Stimulated activated CD4-positive, alpha-beta T cell treated with anti-CD3 and anti-CD28 coated beads, Interleukin-2, amount 100 ng/mL, for 4 hours (primary cell): ENCODE data around the gene DDX52.
A peak's percentile ranks its signal among the peaks of the same experiment; 100 is the strongest.
"Not testable (repeated sequence)": the region's sequence is repeated elsewhere in the genome, so short reads cannot be mapped to it uniquely, and the experiment has no call there.

ENCODE experiments used
- DNase-seq: peaks from one replicate; pipeline ENCODE4 v3.0.0-alpha.2; 2020; ENCODE audit warnings: low read depth

The DDX52 gene

GRCh38 chr17:37643118-37643766 is at the start of gene DDX52:
DDX52 (minus strand) TSS chr17:37643446; CDS start chr17:37643420, 26 bp downstream.
- peak; percentile 83 for DNase-seq

- no peak for DNase-seq
Observed at GRCh38 chr17:37691807-37692206, 48.6 kb upstream of the DDX52 start.

- DNase-seq: no peak
Observed at GRCh38 chr17:37689317-37689716, 46.1 kb upstream of the DDX52 start.

- DNase-seq: no peak
Observed at GRCh38 chr17:37683454-37683984, 40.3 kb upstream of the DDX52 start.

GRCh38 chr17:37682007-37682406 is 38.8 kb upstream of the DDX52 start:
- no peak for DNase-seq

GRCh38 chr17:37679995-37680394 is 36.7 kb upstream of the DDX52 start:
- not testable (repeated sequence) for DNase-seq

- no peak for DNase-seq
Observed at GRCh38 chr17:37678036-37678435, 34.8 kb upstream of the DDX52 start.

GRCh38 chr17:37677021-37677420 is 33.8 kb upstream of the DDX52 start:
- DNase-seq: no peak

- no peak for DNase-seq
Observed at GRCh38 chr17:37676115-37676925, 33.1 kb upstream of the DDX52 start.

- DNase-seq: no peak
Observed at GRCh38 chr17:37674511-37674910, 31.3 kb upstream of the DDX52 start.

- DNase-seq: no peak
Observed at GRCh38 chr17:37673386-37673785, 30.1 kb upstream of the DDX52 start.

GRCh38 chr17:37672548-37673078 is 29.4 kb upstream of the DDX52 start:
- no peak for DNase-seq

- DNase-seq: no peak
Observed at GRCh38 chr17:37671824-37672547, 28.7 kb upstream of the DDX52 start.

- no peak for DNase-seq
Observed at GRCh38 chr17:37671028-37671823, 28.0 kb upstream of the DDX52 start.

- no peak for DNase-seq
Observed at GRCh38 chr17:37667039-37667438, 23.8 kb upstream of the DDX52 start.

- DNase-seq: no peak
Observed at GRCh38 chr17:37664214-37664613, 21.0 kb upstream of the DDX52 start.

- no peak for DNase-seq
Observed at GRCh38 chr17:37662353-37662752, 19.1 kb upstream of the DDX52 start.

GRCh38 chr17:37661400-37662014 is 18.3 kb upstream of the DDX52 start:
- DNase-seq: no peak

- DNase-seq: no peak
Observed at GRCh38 chr17:37659925-37660324, 16.7 kb upstream of the DDX52 start.

GRCh38 chr17:37657202-37657601 is 14.0 kb upstream of the DDX52 start:
- no peak for DNase-seq

- no peak for DNase-seq
Observed at GRCh38 chr17:37651849-37652248, 8.6 kb upstream of the DDX52 start.
